Cerebellar cortex (tissue), 1 donor: Measurements from ENCODE around the gene ASB8.
A peak's percentile ranks its signal among the peaks of the same experiment; 100 is the strongest.
"Not testable (repeated sequence)": the region's sequence is repeated elsewhere in the genome, so short reads cannot be mapped to it uniquely, and the experiment has no call there.

Experiments used
- DNase-seq: peaks from one replicate; pipeline ENCODE4 v3.0.0-alpha.2; 2015; ENCODE audit warnings: low spot score

Gene ASB8

DNA sequence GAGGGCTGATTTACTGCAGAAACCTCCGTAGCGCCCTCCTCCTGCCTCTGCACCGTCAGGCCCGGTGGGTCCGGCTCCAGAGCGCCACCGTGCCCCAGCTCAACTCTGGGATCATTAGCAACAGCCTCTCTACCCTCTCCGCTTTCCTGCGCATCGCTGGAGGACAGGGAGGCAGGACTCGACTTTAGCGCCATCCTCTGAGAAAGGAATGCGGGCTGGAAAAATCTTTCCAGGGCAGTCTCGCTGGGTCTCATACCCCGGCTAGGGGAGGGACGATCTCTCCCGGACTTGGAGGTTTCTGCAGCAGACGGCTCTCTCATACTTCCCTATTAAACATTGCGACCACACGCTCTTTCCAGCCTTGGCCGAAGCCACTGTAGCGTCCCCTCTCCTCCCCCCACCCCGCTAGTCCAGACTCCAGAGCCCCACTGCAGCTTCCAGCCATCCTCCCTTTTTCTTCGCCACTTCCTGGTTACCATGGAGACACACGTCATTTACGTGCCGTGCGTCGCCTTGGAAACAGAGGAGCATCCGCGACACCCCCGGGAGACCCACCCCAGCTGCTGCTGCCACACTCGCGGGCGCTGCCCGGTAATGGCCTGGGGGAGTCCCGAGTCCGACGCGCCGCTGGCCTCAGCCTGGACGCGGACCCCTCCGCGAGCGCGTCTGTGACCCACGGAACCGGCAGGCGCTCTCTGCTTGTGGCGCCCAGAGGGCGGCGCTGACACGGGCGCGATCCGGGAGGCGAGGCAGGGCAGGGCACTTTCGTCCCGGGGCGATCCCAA lies 26.0 kb upstream of the ASB8 start, which contains the start of gene CCDC184:
Gene CCDC184 (plus strand): TSS at position 554 of the 785 bp plus-strand sequence. CDS start 479 bp downstream, outside the sequence.
- DNase-seq = peak; percentile 94

DNA sequence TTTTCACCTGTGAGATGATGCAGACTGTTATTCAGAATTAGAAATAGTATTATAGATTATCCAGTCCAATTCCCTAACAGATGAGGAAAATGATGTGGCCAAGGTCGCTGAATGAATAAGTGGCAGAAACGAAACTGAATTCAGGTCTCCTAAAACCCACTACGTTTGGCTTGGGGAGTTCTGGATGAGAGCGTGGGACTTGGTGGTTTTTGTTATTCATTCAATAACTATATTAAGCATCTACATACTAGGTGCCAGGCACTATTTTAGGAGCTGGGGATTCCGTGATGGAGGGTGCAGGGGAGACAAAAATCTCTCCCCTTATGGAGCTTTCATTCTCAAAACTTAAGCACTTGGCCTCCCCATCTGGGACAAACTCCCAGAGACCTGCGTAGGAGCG lies 25.3 kb upstream of the ASB8 start:
- DNase-seq = no peak

DNA sequence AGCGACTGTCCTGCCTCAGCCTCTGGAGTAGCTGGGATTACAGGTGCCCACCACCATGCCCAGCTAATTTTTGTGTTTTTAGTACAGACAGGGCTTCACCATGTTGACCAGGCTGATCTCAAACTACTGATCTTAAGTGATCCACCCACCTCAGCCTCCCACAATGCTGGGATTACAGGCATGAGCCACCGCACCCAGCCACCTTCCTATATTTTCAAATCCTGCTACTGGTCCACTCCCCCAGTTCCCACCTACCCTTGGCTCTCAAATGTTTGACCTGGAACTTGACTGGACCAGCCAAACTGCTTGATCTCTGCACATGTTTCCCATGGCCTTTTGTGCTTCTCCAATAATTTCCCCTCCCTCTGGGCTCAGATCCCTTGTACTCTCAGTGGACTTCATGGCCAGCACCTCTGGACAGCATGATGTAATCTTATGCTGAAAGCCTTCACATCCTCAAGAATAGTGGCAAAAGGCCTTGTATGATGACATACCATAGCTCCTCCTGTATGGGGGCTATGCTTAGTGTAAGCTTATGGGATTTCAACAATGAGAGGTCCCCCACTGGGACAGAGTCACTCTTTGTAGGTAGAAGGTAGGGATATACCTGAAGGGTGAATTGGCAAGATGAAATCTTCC lies 23.7 kb upstream of the ASB8 start:
- no peak for DNase-seq

DNA sequence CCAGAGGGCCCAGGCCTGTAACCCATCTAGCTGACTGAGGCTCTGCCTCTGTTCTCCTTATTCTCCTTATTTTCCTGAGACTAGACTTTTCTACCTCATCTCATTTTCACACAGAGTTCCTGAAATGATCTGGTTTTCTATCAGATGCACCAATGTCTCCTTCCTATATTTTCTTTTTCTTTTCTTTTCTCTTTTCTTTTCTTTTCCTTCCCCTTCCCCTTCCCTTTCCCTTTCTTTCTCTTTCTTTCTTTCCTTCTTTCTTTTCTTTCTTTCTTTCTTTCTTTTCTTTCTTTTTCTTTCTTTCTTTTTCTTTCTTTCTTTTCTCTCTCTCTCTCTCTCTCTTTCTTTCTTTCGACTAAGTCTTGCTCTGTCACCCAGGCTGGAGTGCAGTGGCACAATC lies 23.1 kb upstream of the ASB8 start:
- DNase-seq = no peak

DNA sequence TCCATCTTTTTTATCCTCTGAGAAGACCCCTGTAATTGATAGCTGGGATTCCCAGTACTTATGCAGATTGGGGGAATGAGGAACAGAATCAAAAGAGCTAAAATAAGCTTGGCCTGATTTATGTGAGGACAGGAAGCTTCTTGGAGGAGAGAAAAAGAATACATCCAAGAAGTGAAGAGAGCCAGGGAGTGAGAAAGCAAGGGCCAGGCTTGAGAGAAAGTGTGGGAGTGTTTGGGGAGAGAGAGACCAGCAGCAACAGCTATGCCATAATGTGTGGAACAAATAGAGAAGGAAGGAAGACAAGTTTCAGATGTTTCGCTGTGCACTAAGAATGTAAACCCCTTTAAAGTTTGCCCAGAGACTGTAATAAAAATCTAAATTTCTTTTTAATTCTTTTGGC lies 22.2 kb upstream of the ASB8 start:
- DNase-seq = no peak

DNA sequence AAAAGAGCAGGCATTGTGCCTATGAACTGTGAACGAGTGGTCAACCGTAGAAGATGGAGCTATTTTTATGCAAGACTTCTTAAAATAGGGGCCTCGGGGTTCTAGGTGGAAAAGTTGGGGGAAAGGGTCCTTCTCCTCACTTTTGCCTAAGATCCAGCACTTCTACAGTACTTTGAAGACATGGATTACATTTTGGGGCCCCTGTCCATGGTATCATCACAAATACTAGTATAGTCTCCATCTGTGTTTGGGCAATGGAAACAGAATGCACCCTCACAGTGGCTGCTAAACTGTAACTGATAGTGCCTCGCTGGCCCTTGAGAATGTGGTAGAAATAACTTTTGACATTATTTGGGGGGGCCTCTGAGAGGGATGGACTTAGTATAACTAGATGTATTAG lies 20.7 kb upstream of the ASB8 start:
- DNase-seq = no peak

DNA sequence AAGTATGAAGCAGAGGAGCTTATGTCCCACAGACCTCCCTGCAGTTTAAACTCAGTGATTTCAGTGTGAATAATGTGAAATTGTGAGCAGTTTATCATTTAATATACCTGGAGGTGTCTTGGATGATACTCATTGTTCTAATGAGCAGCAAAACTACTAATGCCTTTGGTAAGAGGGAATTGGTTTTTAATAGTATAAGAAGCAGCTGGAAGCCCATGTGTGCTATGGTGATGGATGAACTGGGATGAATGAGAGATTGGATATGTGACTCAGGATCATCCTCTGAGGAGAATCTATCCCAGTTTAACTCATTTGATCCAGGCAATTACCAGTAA lies 19.1 kb upstream of the ASB8 start:
- DNase-seq = no peak

DNA sequence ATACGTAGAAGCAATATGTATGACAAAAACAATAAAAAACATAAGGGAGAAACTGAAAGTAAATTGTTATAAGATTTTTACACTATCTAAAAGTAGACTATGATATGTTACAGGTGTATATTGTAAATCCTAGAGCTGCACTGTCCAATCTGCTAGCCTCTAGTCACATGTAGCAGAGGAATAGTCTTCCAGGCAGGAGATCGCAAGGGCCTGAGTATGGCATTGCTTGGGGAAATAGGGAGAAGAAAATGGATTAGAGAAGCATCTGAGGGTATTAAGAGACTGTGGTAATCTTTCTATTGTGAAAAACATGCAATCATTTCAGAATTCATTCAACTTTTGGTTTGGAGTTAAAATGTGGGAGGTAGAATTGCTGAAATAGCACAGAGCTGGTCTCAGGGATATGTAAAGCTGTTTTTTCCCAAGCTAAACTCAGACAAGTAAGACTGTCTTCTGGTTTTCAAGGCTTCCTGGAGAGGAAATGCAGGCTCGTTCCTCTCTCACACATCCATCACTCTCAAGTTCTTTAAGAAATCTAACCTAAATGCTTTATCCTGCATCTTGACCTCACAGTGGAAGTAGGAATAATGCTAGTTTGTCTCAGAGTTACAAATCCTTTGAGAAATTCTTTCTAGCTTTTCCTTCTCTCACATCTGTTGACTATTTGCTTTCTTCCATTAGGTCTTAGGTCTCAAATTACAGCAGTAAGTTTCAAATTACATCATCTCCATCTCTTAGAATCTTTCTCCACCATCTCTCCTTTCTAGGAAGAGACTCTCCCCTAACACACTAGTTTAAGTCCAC lies 18.5 kb upstream of the ASB8 start:
- no peak for DNase-seq

DNA sequence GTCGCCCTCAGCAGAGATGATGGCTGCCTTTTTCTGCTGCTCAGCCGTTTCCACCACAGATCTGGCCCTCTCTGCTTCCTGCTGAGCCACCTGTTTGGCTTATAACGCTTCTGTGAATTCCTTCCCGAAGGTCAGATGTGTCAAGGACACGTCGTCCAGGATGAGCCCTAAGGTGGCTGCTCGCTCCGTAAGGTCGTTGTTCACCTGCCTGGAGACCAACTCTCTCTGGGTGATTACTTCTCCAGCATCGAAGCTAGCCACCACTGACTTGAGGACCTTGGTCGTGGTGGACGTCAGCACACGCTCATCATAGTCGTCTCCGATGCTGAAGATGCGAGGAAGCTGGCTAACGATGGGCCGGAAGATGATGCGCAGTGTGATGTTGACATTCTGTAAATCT lies 11.7 kb upstream of the ASB8 start:
- no peak for DNase-seq

DNA sequence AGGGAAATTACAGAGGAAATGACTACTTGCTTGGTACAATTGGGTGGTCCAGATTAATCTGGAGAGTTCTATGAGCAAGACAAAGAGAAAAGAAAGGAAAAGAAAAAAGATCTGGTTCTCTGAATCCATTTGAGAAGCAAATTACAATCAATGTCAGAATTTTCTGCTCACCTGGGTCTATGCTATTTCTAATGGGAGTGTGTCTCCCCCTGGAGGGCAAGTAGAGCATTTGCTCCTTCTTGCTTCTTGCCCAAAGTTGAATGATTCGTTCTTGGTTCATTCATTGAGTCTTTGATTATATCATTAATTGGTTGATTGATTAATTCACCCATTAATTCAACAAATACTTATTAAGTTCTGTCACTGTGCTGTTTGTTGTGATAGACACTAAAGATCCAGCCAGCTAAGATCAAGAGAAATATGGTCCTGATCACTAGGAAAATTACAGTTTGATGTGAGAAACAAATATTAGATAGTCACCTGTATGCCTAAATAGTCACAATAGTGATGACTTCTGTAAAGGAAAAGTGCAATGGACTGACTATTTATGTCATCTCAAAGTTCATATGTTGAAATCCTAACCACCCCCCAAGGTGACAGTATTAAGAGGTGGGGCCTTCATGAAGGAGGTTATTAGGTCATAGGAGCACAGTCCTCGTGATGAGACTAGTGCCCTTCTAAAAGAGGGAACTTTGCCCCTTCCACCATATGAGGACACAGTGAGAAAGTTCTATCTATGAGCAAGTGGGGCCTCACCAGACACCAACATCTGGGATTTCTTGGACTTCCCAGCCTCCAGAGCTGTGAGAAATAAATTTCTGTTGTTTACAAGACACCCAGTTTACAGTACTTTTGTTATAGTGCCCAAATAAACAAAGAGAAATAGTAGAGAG lies 8.0 kb upstream of the ASB8 start:
- peak; percentile 81 for DNase-seq

DNA sequence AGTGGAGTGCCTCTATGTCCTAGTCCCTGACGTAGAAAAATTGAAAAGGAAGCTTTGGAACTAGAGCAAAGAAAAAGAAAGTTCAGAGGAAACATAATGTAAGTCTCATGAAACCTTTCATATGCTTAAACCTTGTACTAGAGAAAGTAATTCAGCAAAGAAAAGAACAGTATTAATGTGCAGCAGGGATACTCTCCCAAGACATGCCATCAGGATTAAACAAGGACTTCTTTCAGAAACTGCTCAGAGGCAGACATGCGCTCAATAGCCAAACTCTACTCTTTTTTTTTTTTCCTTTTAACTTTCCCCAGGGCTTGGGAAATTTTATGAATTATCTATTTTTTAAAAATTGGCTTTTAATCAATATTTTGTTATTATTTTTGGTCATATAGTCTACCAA lies 7.1 kb upstream of the ASB8 start:
- no peak for DNase-seq

DNA sequence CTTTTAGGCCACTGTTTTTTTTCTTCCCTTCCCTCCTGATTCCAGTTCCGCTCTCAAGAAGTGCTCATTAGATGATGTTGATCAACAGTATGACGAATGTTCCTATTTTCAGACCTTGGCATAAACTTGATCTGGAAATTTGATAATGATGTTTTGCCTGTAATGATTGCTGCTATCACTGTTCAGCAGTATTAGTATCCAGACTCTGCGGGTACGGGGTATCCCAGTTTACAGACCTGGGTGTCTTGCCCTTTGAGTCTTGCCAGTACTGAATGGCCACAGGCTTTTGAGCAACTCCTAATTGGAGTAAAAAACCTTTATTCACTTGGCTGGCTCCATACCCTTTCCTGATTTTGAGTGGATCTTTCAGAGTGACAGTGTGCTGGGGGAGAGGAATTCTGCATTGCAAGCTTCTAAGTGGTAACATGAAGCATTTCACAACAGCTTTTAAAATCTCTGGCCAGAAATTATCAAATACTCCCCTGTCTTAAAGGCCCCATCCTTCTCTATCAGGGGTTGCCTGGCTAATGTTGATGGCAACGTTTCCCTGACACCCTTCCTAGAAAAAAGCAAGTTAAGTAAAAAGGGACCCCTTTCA lies 5.9 kb upstream of the ASB8 start:
- no peak for DNase-seq

DNA sequence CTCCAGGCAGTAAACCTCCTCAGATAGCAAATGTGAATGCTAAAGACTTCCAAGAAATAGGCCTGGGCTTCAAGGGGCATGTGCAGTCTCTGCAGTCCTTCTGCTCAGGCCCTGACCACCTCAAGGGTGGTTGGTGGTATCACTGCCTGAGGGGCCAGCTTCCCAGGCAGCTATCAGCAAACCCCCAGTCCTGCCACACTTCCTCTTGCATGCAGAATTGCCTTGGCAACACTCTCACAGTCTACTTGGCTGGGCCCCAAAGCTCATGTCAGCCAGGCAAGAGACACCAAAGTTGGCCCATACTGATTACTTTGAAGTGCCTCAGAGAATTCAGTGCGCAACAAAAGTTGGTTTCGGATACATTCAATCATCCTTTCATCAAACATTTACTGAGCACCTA lies 3.5 kb upstream of the ASB8 start:
- DNase-seq = no peak

DNA sequence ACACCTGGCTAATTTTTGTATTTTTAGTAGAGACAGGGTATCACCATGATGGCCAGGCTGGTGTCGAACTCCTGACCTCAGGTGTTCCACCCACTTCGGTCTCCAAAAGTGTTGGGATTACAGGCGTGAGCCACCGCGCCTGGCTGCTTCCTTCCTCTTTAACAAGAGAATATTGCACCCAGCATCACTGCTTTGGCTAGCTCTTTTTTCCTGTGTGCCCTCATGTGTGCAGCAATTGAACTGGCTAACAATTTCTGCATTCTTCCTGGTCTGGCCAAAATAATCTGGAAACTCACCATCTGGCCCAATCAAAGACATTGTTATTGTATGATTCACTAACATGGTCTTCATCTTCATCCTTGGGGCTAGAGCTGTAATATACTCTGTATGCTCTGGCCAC lies 2.7 kb upstream of the ASB8 start:
- DNase-seq = no peak

DNA sequence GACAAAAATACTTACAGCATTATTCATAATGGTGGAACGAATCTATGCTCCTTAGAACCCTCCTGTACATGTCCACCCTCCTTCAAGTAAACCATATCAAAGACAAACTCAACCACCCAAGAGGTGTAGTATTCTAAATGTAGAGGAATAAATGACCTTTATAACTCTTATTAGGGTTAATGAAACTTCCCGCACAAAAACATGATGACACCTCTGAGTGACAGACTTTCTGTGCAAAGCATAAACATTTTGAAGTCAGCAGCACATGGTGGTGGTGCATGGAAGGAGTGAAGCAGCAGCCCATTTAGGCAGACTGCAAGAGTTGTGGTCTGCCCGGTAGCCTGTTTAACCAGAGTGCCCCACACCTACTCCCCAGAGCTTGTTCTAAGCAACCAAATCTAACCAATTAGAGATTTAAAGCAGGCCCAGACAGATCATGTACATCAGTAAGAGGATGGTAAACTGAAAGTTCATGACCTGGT lies 615 bp upstream of the ASB8 start:
- DNase-seq = no peak

DNA sequence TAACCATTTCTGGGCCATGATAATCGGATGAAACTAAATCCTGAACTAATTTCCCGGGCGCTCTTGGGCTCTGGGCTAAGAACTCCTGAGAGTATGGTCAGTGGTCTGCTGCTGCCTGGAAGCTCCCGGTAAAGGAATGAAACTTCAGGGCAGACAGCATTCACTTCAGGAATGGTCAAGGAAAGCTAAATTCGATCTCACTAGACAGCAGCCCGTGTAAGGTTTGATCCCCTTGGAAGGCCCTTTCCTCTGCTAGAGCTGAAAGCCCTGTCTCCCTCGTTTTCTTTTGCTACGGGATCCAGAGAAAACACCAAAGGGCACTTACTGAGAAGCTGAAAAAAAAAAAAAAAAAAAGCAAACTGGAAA lies 680 bp downstream of the ASB8 start:
- no peak for DNase-seq

DNA sequence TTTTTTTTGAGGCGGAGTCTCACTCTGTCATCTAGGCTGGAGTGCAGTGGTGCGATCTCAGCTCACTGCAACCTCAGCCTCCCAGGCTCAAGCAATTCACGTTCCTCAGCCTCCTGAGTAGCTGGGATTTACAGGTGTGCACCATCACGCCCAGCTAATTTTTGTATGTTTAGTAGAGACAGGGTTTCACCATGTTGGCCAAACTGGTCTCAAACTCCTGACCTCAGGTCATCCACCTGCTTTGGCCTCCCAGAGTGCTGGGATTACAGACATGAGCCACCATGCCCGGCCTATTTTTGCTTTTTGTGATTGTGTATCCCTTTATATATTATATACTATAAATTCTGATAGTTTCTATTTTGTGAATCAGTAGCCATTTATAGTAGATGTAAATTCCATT lies 1.5 kb downstream of the ASB8 start:
- not testable (repeated sequence) for DNase-seq

DNA sequence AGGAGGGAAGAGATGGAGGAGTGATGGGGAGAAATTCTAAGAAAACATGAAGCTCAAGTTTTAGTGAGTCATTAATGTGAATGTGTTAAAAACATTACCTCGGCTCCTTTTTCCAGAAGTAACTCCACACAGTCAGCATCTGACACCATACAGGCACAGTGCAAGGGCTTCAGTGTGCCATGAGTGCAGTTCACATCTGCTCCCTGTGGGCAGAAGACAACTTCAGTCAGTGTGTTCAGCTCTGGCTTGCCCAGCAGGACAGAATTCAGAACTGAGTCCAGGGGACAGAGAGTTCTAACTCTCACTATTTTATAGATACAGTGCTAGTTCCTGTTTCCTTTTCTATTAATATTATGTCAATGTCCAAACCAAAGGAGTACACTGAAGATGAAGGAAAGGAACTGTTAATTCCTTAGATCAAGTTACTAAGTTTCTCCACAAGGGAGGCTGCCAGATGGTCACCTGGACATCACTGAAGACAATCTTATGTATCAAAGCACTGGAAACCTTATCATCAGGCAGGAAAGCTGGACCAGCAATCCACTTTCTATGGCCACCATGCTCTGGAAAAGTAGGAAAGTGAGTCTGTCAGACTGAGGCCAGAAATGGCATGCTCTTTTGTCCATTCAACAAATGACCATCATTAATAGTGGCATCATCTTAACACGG lies 6.1 kb downstream of the ASB8 start:
- no peak for DNase-seq

DNA sequence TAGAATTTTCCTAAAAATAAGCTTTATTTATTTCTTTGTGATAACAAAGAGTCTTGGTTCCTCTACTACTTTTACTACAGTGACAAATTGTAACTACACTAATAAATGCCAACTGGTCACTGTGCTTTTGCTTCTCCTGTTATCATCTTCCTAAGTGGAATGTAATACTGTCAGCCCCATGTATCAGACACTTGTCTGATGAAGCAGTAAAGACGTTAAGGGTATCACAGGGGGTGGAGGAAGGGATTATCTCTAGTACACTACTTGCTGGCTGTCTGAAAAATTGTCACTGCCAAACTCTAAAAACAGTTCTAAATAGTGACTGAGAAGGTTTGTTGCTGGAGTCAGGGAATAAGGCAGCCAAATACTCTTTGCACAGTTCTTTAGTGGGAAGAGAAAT lies 11.3 kb downstream of the ASB8 start:
- DNase-seq = no peak

DNA sequence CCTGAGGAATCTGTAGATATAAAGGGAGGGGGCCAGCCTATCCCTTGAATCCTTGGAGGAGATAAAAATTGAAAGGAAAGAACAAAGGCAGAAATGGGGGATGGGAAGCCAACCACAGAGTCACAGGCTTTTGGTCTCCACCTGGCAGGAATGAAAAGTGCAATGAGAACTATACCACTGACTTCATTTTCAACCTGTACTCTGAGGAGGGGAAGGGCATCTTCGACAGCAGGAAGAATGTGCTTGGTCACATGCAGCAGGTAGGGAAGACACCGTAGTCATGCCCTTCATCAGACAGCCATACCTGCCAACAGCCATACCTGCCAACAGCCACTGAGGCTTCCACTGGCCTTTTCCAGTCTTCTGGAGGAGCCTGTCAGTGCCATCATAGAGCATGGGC lies 13.4 kb downstream of the ASB8 start:
- DNase-seq = no peak
